ENCODE data around the gene SOWAHB. TPM values are rescaled to one million over a fixed set of nuclear protein-coding genes. Genes with fewer than 3 reads are reported as not detected.

The SOWAHB gene
- total RNA-seq, 4 donors from 2014 or later: not detected

- TF ChIP-seq CTCF (IDR thresholded peaks at IDR 0.05) (no peak), POLR2AphosphoS5 (IDR thresholded peaks at IDR 0.05) (no peak), EP300 (IDR thresholded peaks at IDR 0.05) (no peak), POLR2A (IDR thresholded peaks at IDR 0.05; ENCODE audit: low read depth) (no peak)
- H3K4me3 ChIP-seq: no peak overlapping the region
- no peaks in the 10 kb centered on the region for H3K4me1 ChIP-seq
- no peaks in the 10 kb centered on the region for H3K27me3 ChIP-seq
- H3K9me3 ChIP-seq: peaks cover 0 to 3% (median 0%) of the 10 kb centered on the region in 4 donors
- 74% methylated on average over 2 of the region's 2 CpGs for WGBS
- DNase-seq (ENCODE audit: extremely low spot score): no peak
- H3K36me3 ChIP-seq: no peaks in the 10 kb centered on the region
- intact Hi-C loops (cut with DNase I): no loop called here
- no peak overlapping the region for H3K27ac ChIP-seq (replicated peaks in 1 of 4)
These were observed 41.2 kb upstream of the SOWAHB start for GRCh38 chr4:76939184-76939583.

GRCh38 chr4:76931576-76932276 is 33.8 kb upstream of the SOWAHB start:
- H3K9me3 ChIP-seq: no peaks in the 10 kb centered on the region
- no peak overlapping the region for H3K27ac ChIP-seq (replicated peaks in 1 of 4)
- WGBS: 92% methylated on average over 7 of the region's 7 CpGs
- H3K4me1 ChIP-seq: no peaks in the 10 kb centered on the region
- H3K36me3 ChIP-seq: no peaks in the 10 kb centered on the region
- no peak overlapping the region for H3K4me3 ChIP-seq
- no peaks in the 10 kb centered on the region for H3K27me3 ChIP-seq
- TF ChIP-seq POLR2A (IDR thresholded peaks at IDR 0.05; ENCODE audit: low read depth) (no peak), EP300 (IDR thresholded peaks at IDR 0.05) (no peak), POLR2AphosphoS5 (IDR thresholded peaks at IDR 0.05) (no peak), CTCF (IDR thresholded peaks at IDR 0.05) (no peak)
- DNase-seq (ENCODE audit: extremely low spot score): no peak
- intact Hi-C loops (cut with DNase I): no loop called here

- TF ChIP-seq POLR2AphosphoS5 (IDR thresholded peaks at IDR 0.05): no peak
- TF ChIP-seq POLR2A (IDR thresholded peaks at IDR 0.05; ENCODE audit: low read depth): no peak
- no peak for TF ChIP-seq EP300 (IDR thresholded peaks at IDR 0.05)
- TF ChIP-seq CTCF (IDR thresholded peaks at IDR 0.05): no peak
- DNase-seq (ENCODE audit: extremely low spot score): no peak
- no peaks in the 10 kb centered on the region for H3K4me1 ChIP-seq
- H3K27ac ChIP-seq (replicated peaks in 1 of 4): no peak overlapping the region
- H3K4me3 ChIP-seq: no peak overlapping the region
- no peaks in the 10 kb centered on the region for H3K9me3 ChIP-seq
- intact Hi-C loops (cut with DNase I): no loop called here
- H3K36me3 ChIP-seq: no peaks in the 10 kb centered on the region
- no peaks in the 10 kb centered on the region for H3K27me3 ChIP-seq
These were observed 33.1 kb upstream of the SOWAHB start for GRCh38 chr4:76931087-76931486.

- 85% methylated on average over 2 of the region's 2 CpGs for WGBS
- no peak overlapping the region for H3K4me3 ChIP-seq
- H3K27ac ChIP-seq (replicated peaks in 1 of 4): no peak overlapping the region
- H3K4me1 ChIP-seq: no peaks in the 10 kb centered on the region
- DNase-seq (ENCODE audit: extremely low spot score): no peak
- intact Hi-C loops (cut with DNase I): no loop called here
- H3K9me3 ChIP-seq: no peaks in the 10 kb centered on the region
- no peaks in the 10 kb centered on the region for H3K36me3 ChIP-seq
- no peaks in the 10 kb centered on the region for H3K27me3 ChIP-seq
- TF ChIP-seq POLR2A (IDR thresholded peaks at IDR 0.05; ENCODE audit: low read depth): no peak
- TF ChIP-seq EP300 (IDR thresholded peaks at IDR 0.05): no peak
- TF ChIP-seq POLR2AphosphoS5 (IDR thresholded peaks at IDR 0.05): no peak
- no peak for TF ChIP-seq CTCF (IDR thresholded peaks at IDR 0.05)
These were observed 32.7 kb upstream of the SOWAHB start for GRCh38 chr4:76930685-76931084.

GRCh38 chr4:76926841-76927240 is 28.9 kb upstream of the SOWAHB start:
- H3K4me3 ChIP-seq: no peak overlapping the region
- no peaks in the 10 kb centered on the region for H3K9me3 ChIP-seq
- TF ChIP-seq CTCF (IDR thresholded peaks at IDR 0.05) (no peak), EP300 (IDR thresholded peaks at IDR 0.05) (no peak), POLR2A (IDR thresholded peaks at IDR 0.05; ENCODE audit: low read depth) (no peak), POLR2AphosphoS5 (IDR thresholded peaks at IDR 0.05) (no peak)
- no peak for DNase-seq (ENCODE audit: extremely low spot score)
- 95% methylated on average over 5 of the region's 6 CpGs for WGBS
- H3K36me3 ChIP-seq: no peaks in the 10 kb centered on the region
- H3K4me1 ChIP-seq: no peaks in the 10 kb centered on the region
- no peaks in the 10 kb centered on the region for H3K27me3 ChIP-seq
- no peak overlapping the region for H3K27ac ChIP-seq (replicated peaks in 1 of 4)
- intact Hi-C loops (cut with DNase I): no loop called here

Data from esophagus muscularis mucosa (tissue), 4 donors.